AG09309 (cell line): ENCODE results near the gene HAX1.
"Not testable (repeated sequence)": the region's sequence is repeated elsewhere in the genome, so short reads cannot be mapped to it uniquely, and the experiment has no call there.

Experiments
- DNase-seq: peaks from one replicate; pipeline ENCODE4 v3.0.0-alpha.2; 2010; ENCODE audit warnings: low read depth
- H3K4me3 ChIP-seq: 2 replicates; pipeline ENCODE4 v1.5.1; 2011; ENCODE audit warnings: mild to moderate bottlenecking, low read depth, low read length, moderate library complexity; ENCODE audit not compliant: control insufficient read depth
- TF ChIP-seq, protein P1 (sequence below): IDR thresholded peaks from 2 replicates; pipeline ENCODE4 v1.5.1; 2011; ENCODE audit warnings: mild to moderate bottlenecking, low read depth, low read length, inconsistent platforms; ENCODE audit not compliant: insufficient read depth, control insufficient read depth; ENCODE audit errors: missing control alignments

HAX1 gene

DNA sequence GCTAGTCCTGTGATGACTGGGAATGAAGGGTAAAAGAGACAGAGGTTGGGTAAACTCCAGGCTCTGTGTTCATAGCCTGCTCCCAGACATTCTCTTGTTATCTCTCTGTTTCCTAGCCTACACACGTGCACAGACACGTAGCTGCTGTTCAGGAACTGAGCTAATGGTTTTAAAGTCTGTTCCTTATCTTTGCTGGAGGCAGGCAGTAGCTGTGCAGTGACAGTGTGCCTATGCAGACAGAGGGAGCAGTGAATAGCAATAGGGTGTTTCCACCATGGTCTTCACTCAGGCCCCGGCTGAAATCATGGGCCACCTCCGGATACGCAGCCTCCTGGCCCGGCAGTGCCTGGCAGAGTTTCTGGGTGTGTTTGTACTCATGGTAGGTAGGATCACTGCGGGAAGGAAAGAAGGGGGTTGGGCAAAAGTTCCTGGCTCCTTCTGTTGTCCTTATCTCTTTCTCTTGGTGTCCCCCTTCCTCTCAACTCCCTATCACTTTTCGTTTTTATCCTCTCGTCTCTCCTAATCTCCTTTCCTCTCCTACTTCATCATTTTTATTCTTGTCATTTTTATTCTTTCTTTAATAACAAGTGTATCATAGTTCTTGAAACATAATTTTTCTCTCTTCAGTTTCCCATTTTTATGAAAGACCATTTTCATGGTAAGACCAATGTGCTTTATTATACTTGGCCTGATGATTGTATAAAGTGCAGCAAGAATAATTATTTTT lies 48.6 kb downstream of the HAX1 start, which contains the start of gene AQP10:
TSS of gene AQP10 (plus strand) at position 212 of the 727 bp plus-strand sequence. CDS start at position 275, 63 bp downstream.
- TF ChIP-seq, protein P1, sequence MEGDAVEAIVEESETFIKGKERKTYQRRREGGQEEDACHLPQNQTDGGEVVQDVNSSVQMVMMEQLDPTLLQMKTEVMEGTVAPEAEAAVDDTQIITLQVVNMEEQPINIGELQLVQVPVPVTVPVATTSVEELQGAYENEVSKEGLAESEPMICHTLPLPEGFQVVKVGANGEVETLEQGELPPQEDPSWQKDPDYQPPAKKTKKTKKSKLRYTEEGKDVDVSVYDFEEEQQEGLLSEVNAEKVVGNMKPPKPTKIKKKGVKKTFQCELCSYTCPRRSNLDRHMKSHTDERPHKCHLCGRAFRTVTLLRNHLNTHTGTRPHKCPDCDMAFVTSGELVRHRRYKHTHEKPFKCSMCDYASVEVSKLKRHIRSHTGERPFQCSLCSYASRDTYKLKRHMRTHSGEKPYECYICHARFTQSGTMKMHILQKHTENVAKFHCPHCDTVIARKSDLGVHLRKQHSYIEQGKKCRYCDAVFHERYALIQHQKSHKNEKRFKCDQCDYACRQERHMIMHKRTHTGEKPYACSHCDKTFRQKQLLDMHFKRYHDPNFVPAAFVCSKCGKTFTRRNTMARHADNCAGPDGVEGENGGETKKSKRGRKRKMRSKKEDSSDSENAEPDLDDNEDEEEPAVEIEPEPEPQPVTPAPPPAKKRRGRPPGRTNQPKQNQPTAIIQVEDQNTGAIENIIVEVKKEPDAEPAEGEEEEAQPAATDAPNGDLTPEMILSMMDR: no peak
- DNase-seq: no peak
- H3K4me3 ChIP-seq: no peak within 1 kb of the TSS

DNA sequence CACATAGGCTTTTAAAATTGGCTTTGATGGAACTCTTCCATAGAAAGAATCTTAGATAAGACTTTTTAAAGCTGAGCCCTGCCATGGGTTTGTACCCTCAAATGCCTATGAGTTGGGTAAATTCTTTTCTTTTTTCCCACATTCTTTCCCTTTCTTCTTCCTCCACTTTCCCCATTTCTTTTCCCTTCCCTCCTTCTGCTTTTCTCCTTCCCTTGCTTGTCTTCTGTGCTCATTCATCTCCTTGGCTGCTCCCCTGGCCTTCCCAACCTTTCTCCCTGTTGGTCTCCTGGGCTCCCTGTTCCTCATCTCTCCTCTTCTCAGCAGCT lies 49.1 kb downstream of the HAX1 start:
- H3K4me3 ChIP-seq, DNase-seq: not testable (repeated sequence)

DNA sequence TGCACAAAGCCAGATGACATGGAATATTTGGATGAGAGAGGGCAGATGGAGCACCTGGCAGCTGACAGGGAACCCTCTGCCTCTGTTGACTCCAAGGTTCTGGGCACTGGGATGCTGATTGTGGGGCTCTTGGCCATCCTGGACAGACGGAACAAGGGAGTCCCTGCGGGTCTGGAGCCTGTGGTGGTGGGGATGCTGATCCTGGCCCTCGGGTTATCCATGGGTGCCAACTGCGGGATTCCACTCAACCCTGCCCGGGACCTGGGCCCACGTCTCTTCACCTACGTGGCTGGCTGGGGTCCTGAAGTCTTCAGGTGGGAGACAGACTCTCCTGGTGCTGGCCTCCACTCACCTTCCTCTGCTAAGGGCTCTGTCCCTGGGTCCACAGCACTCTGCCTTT lies 51.1 kb downstream of the HAX1 start:
- DNase-seq: no peak
- no peak overlapping the region for H3K4me3 ChIP-seq
- TF ChIP-seq, protein P1: no peak

DNA sequence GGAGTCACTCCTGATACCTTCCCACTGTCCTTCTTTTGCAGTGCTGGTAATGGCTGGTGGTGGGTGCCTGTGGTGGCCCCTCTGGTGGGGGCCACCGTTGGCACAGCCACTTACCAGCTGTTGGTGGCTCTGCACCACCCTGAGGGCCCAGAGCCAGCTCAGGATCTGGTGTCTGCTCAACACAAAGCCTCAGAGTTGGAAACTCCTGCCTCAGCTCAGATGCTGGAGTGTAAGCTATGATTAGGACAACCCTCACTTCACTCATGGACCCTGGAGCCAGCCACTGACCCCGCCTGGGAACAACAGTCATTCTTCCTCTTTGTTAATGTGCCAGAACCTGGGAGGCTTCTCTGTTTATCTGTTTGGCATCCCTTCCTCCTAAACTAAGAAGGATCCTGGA lies 51.8 kb downstream of the HAX1 start:
- TF ChIP-seq, protein P1: no peak
- H3K4me3 ChIP-seq: no peak overlapping the region

DNA sequence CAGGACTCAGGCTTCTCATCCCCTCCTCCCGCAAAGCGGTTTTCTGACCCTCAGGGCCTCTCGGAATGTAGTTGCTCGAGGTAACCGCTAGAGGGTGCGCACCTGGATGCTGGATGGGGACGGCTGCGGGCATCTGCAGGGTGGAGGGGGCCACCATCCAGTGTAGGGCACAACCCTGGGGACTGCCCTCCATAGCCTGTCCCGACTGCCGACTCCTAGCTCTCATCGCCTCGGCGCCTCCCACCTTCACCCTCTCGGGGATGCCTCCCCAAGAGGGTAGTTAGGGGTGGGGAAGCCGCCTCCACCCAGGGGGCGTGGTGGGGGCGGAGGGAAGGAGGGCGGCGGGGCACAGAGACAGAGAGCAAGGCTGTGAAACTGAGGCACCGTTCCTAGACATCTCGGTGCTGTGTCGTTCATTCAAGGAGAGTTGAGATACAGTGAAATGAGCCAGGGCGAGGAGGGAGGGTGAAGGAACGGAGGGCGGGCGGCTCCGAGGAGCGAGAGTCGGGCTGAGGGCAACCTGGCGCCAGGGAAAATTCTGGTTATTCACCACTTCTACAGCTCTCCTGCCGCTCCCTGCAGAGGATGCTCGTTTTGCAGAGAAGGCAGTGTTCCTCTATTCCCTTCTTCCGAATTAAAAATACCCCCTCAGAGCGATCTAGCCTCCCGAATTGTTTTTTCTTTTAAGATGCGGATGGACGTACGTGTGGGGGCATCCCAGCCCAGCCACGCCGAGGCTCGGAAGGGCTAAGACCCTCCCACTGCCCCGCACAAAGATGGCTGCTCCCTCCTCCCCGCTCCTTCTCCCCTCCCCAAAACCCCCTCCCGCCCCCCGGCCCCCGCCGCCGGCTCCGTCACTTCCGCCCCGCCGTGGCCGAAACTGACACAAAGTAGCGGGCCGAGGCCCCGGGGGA lies 52.5 kb downstream of the HAX1 start, which contains the start of gene ATP8B2:
TSS of gene ATP8B2 (plus strand) at position 857 of the 914 bp plus-strand sequence. CDS start 2,617 bp downstream, outside the sequence.
- peak within 1 kb of the TSS; percentile 96 for H3K4me3 ChIP-seq

More for the DNA sequence above, 51.8 kb downstream of the HAX1 start:
- no peak for DNase-seq

More for the DNA sequence above, 52.5 kb downstream of the HAX1 start, which contains the start of gene ATP8B2:
- TF ChIP-seq, protein P1: peak; percentile 94
- DNase-seq: no peak
